ENCODE data around the gene TBCD.
A peak's percentile ranks its signal among the peaks of the same experiment; 100 is the strongest.

TBCD gene

DNA sequence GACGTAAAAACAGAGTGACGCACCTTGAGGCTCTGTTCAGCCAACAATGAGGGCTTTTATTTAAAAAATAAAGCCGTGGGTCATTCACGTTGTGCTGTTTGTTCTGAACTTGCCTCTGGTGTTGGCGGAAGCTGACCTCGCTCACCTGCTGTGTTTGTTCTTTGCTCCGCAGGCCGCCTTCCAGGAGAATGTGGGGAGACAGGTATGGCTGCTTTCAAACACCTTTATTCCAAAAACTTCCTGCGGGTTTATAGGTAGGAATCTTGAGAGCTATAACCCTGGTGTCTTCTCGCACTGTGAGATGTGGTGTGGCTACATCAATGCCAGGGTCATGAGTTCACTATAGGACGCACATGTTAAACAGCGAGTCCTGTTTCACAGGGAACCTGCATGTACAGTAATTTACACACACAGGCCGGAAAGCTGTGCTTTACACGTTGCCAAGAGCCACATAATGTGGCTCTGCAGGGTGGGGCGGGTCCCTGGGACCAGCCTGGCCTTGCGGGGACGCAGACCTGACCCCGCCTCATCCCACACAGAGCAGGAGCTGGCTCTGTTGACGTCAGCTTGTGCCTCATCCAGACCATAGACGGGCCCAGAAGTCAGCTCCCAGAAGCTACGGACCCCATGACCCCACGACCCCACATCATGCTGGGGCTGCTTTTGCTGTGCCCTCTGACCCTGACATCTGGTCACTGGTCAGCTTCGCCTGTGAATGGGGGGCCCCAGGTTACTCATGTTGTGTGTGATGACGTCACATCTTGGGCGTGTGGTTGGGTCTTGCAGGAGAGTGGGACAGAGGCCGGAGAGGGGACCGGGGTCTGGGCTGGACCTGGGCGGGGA lies 137.9 kb downstream of the TBCD start:
- no peak for DNase-seq

GRCh38 chr17:82890339-82890730 lies 138.5 kb downstream of the TBCD start:
- no peak for DNase-seq

- DNase-seq, result no peak
Measured at GRCh38 chr17:82890926-82891678, 139.2 kb downstream of the TBCD start.

DNA sequence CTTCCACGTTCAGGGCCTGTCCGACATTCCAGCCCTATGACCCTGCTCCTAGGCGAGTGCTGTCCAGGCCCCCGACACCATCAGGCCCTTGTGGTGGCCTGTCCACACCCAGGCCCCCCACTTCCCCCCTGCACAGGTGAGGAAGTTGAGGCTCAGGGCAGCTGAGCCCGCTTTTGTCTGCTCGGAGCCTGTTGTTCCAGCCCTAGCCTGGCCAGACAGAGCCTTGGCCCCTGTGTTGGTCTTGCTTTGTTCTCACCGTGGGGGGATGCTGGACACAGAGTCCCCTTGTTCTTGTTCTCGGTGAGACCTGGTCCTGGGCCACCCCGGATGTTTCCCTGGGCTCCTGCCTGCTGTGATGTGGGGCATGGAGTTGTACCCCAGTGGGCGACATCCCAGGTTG lies 140.0 kb downstream of the TBCD start:
- DNase-seq, result no peak

- DNase-seq, result peak; percentile 40
Measured at GRCh38 chr17:82892899-82893565, 141.2 kb downstream of the TBCD start.

DNA sequence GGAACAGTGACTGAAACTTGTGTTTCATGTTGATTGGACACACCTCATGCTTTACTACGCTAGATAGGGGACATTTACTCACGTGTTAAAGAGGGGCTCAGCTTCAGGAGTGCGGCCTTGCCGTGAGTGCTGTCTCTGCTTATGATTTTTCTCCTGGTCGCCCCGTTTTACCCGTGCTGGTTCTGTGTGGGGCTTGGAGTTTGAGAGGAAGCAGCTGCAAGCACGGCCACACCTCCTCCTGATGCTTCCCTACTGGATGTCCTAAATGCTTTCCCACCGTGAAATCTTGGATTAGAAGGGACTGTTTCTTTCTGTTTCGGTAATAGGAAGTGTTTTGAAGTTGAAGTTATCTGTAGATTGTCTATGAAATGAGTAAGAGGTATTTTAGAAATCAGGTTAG lies 141.9 kb downstream of the TBCD start:
- DNase-seq, result no peak

DNA sequence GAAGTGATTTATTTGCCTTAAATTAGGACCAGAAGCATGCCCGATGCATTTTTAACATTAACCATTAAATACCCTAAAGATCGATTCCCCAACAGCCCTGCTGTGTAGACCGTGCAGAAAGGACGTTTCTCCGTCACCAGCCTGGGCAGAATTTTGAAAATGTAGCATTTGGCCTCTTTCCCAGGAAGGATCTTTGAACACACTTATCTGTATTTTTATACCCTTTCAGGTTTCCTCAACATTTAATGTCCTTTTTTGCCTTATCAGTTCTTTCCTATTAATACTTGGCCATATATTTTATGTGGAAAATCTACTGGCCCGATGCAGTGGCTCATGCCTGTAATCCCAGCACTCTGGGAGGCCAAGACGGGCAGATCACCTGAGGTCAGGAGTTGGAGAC lies 142.5 kb downstream of the TBCD start:
- no peak for DNase-seq

DNA sequence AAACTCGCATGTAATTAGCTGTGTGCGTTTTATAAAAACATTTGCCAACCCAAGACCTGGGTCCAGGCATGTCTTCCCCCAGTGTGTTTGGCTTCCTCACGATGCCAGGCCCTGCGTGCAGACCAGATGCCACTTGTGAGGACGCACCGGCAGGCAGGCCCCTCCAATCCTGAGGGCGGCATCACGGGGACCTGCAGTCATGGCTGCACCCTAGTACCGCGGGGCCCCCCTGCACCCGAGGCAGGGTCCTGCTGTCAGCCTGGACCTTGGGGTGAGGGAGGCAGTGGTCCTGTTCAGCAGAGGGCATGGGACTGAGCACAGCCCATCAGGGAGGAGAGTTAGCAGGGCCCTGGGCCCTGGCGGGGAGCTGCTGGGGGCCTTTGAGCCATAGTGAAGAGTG lies 143.2 kb downstream of the TBCD start:
- DNase-seq, result no peak

DNA sequence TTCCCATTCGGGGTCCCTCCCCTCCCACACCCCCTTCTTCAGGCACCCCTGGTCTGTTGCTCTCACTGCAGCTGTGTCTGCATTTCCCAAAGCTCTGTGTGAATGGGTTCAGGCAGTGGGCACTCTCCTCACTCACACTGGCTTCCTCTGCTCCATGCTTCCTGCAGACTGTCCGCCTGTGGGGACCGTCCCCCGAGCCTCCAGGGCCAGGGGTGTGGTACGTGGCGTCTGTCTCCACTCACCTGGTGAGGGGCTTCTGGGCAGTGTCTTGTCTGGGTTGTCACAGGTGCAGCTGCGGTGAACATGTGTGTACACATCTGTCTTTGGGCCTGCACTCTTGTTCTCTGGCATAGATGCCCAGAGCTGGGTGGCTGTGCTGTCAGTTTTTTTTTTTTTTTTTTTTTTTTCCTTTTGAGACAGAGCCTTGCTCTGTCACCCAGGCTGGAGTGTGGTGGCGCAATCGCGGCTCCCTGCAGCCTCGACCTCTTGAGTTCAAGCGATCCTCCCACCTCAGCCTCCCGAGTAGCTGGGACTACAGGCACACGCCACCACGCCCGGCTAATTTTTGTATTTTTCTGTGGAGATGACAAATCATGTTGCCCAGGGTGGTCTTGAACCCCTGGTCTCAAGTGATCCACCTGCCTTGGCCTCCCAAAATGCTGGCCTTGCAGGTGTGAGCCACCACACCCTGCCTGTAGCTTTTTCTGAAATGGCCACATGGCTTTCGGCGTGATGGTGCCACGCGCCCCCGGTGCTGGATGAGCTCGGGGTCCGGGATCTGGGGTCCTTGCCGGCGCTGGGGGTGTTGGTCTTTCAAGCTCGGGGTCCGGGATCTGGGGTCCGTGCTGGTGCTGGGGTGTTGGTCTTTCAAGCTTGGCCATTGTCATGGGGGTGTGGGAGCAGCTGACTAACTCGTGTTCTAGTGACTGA lies 144.5 kb downstream of the TBCD start:
- no peak for DNase-seq

DNA sequence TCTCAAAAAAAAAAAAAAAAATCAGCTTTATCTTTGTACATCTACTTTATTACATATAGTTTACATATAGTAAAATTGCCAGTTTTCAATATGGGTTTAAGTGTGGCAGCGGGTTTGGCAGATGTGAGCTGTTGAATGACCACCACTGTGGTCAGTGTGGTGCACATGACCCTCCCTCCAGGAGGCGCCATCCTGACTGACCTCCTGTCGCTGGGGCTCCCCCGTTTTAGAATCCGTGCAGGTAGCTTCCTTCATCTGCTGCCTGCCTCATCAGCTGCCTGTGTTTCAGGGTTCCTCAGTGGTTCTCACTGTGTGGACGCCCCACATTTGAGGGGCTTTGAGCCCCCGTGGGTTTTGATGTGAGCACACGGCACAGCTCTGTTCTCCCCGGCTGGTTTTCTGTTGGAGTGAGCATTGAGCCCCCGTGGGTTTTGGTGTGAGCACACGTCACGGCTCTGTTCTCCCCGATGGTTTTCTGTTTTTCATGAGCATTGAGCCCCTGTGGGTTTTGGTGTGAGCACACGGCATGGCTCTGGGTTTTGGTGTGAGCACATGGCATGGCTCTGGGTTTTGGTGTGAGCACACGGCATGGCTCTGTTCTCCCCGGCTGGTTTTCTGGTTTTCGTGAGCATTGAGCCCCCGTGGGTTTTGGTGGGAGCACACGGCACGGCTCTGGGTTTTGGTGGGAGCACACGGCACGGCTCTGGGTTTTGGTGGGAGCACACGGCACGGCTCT lies 145.8 kb downstream of the TBCD start:
- DNase-seq, result no peak

DNA sequence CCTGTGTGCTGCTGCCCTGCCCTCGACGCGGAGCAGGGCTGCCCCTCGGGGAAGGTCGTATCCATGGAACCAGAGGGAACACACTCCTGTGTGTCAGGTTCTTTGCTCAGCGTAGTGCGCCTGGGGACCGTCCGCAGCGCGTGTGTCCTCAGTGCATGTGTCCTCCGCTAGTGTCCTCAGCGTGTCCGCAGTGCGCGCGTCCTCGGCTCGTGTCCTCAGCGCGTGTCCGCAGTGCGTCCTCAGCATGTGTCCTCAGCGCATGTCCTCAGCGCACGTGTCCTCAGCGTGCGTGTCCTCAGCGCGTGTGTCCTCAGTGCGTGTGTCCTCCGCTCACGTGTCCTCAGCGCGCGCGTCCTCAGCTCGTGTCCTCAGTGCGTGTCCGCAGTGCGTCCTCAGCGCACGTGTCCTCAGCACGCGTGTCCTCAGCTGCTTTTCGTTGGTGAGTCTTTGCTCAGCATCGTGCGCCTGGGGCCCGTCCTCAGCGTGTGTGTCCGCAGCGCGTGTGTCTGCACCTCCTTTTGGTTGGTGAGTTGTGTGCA lies 147.2 kb downstream of the TBCD start:
- no peak for DNase-seq

GRCh38 chr17:82899941-82900340 lies 148.1 kb downstream of the TBCD start:
- no peak for DNase-seq

GRCh38 chr17:82900741-82901140 lies 148.9 kb downstream of the TBCD start:
- no peak for DNase-seq

GRCh38 chr17:82901356-82901755 lies 149.5 kb downstream of the TBCD start:
- no peak for DNase-seq

DNA sequence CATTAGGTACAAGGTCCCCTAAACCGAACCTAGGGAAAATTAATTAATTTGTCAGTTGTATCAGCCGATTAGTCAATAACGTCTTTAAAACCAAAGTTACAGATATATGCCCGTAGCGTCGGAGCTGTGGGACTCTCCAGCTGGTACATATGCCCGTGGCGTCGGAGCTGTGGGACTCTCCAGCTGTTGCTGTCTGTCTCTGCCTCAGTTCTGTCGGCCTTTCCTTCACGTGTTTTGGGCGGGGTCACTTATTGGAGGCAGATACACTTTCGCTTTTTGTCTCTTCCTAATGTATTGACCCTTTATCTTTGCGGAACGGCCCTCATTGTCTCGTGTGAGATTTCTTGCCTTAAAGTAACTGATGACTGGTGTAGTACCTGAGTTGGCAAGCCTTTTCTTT lies 150.0 kb downstream of the TBCD start:
- no peak for DNase-seq

DNA sequence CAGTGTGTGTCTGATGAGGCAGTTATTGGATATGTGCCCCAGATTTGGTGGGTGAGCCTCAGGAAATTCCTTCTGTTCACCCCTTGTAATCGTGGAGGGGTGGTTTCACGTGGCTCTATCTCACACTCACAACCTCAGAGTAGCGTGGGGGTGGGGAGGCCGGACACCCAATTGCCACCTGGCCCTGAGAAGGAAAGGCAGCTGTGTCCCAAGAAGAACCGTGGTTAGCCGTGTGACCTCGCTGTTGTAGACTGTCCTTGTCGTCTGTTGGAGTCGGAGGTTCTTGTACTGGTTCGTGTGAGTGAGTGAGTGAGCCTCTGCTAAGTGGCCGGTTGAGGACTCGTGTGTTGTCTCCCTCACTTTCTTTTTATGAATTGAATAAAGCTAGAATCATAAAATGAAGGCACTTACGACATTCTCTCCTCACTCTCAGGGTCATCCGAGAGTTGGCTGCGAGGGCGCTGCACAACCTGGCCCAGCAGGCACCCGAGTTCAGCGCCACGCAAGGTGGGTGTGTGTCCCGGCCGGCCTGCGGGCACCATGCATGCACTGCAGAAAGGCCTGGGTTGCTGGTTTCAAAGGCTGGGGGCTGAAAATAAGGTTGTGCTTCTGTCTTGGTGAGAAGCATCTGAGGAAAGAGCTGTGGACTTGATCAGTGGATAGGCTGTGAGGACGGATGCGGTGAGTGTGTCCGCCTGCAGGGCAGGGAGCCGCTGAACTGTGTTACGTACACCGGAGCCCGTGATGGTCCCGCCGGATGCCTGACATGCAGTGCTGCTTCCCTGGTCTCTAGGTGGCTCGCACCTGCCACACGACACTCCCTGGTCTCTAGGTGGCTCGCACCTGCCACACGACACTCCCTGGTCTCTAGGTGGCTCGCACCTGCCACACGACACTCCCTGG lies 151.4 kb downstream of the TBCD start:
- no peak for DNase-seq

DNA sequence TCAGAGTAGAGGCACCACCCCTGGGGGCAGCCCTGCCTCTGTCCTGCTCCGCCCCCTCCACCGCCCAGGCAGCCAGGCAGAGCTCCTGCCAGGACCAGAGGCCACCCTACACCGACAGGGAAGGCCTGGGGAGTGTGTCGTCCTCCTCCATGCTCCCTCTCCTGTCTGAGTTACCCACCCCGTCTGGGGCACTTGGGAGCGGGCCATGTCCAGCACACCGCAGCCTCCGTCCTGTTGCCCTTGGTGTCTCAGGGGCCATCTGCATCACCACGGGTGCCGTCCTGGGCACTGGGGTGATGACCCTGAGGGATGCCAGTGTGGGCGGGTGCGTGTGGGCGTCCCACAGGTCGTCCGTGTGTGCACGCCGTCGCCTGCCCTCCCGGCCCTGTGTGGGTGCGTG lies 153.3 kb downstream of the TBCD start:
- DNase-seq, result no peak

GRCh38 chr17:82907797-82908542 lies 156.1 kb downstream of the TBCD start:
- no peak for DNase-seq

GRCh38 chr17:82908543-82909160 lies 156.8 kb downstream of the TBCD start:
- no peak for DNase-seq
